COR-L47 (cell line): ENCODE data around the gene CAMK2D.

ENCODE experiments used
- DNase-seq: peaks from one replicate; lab custom pipeline; 2025; lab: John Stamatoyannopoulos, UW

The CAMK2D gene

GRCh38 chr4:113471146-113471860 is 290.2 kb downstream of the CAMK2D start:
- DNase-seq: no peak

- DNase-seq: no peak
These were observed 291.6 kb downstream of the CAMK2D start for GRCh38 chr4:113469926-113470325.

GRCh38 chr4:113469023-113469390 is 292.5 kb downstream of the CAMK2D start:
- no peak for DNase-seq

GRCh38 chr4:113468165-113469022 is 293.1 kb downstream of the CAMK2D start:
- DNase-seq: no peak

- no peak for DNase-seq
These were observed 294.0 kb downstream of the CAMK2D start for GRCh38 chr4:113467581-113467980.

GRCh38 chr4:113462286-113462685 is 299.3 kb downstream of the CAMK2D start:
- no peak for DNase-seq

GRCh38 chr4:113461281-113461680 is 300.3 kb downstream of the CAMK2D start:
- DNase-seq: no peak

GRCh38 chr4:113457886-113458285 is 303.7 kb downstream of the CAMK2D start:
- no peak for DNase-seq

GRCh38 chr4:113457121-113457520 is 304.4 kb downstream of the CAMK2D start:
- DNase-seq: no peak

GRCh38 chr4:113455061-113455460 is 306.5 kb downstream of the CAMK2D start:
- DNase-seq: no peak

- DNase-seq: no peak
These were observed 308.5 kb downstream of the CAMK2D start for GRCh38 chr4:113452868-113453620.

- DNase-seq: no peak
These were observed 309.4 kb downstream of the CAMK2D start for GRCh38 chr4:113452152-113452551.

- DNase-seq: no peak
These were observed 311.1 kb downstream of the CAMK2D start for GRCh38 chr4:113450295-113451080.

- no peak for DNase-seq
These were observed 312.0 kb downstream of the CAMK2D start for GRCh38 chr4:113449410-113449974.

- no peak for DNase-seq
These were observed 313.8 kb downstream of the CAMK2D start for GRCh38 chr4:113447769-113448168.

GRCh38 chr4:113447061-113447460 is 314.5 kb downstream of the CAMK2D start:
- DNase-seq: no peak

GRCh38 chr4:113446019-113446418 is 315.5 kb downstream of the CAMK2D start:
- DNase-seq: no peak

GRCh38 chr4:113445286-113445685 is 316.3 kb downstream of the CAMK2D start:
- DNase-seq: no peak

GRCh38 chr4:113444386-113444785 is 317.2 kb downstream of the CAMK2D start:
- DNase-seq: no peak

GRCh38 chr4:113442826-113443225 is 318.7 kb downstream of the CAMK2D start:
- DNase-seq: no peak

GRCh38 chr4:113440371-113440770 is 321.2 kb downstream of the CAMK2D start:
- DNase-seq: no peak
